ENCODE measurements around the gene TBC1D1.

The TBC1D1 gene

DNA sequence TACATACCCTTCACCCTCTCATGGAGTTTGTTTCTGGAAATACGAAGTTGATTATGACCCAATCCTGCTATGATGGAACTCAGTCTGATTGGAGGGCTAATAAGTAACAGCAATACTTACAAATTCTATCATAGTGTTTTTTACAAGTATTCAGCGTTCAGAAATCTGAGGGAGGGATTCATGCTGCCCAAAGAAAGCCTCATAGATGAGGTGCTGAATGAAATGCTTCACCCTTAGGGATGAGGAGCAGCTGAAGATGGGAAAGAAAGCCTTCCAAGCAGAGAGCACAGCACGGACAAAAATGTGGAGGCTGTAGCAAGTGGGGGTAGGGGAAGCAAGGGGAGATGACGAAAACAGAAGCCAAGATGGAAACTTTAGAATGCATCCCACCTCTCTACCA lies 27.9 kb upstream of the TBC1D1 start (continued):
- TF ChIP-seq ZNF133 (tag by site-specific recombination; IDR thresholded peaks at IDR 0.05), result no peak

DNA sequence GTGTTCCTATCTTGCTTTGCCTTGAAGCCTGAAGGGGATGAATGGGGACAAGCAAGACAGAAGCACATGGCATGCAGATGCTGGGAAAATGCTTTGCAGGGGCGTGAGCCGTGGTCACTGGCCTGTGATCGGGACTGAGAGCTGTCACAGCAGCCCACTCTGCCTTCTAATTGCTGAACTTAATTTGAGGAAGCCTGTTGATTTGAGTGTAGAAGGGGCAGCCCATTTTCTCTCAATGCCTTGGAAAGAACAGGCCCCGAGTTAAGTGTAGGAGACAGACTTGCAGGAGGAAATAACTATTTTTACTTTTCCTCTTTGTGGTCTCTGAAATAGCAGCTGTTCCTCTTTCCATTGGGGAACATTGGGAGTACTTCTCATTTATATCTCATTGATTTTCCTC lies 26.1 kb upstream of the TBC1D1 start:
- TF ChIP-seq SP2 (tag by site-specific recombination; IDR thresholded peaks at IDR 0.05) (no peak), ZFP69B (tag by site-specific recombination; IDR thresholded peaks at IDR 0.05) (no peak), ZNF133 (tag by site-specific recombination; IDR thresholded peaks at IDR 0.05) (no peak), ZNF549 (tag by site-specific recombination; IDR thresholded peaks at IDR 0.05) (no peak), ZNF202 (tag by site-specific recombination; IDR thresholded peaks at IDR 0.05; ENCODE audit: borderline replicate concordance) (no peak), SP7 (tag by site-specific recombination; IDR thresholded peaks at IDR 0.05) (no peak), ZNF510 (tag by site-specific recombination; IDR thresholded peaks at IDR 0.05; ENCODE audit: insufficient replicate concordance) (no peak), ZBTB21 (tag by site-specific recombination; IDR thresholded peaks at IDR 0.05) (no peak), TCF7L2 (IDR thresholded peaks at IDR 0.05; ENCODE audit: borderline replicate concordance, low read depth, low read length) (no peak), ZNF777 (tag by site-specific recombination; IDR thresholded peaks at IDR 0.05; ENCODE audit: borderline replicate concordance) (no peak), ZNF366 (tag by site-specific recombination; conservative IDR thresholded peaks at IDR 0.05) (no peak), ZNF473 (tag by site-specific recombination; IDR thresholded peaks at IDR 0.05) (no peak), ZNF169 (tag by site-specific recombination; IDR thresholded peaks at IDR 0.05) (no peak), ZNF558 (tag by site-specific recombination; IDR thresholded peaks at IDR 0.05) (no peak), ZNF624 (tag by site-specific recombination; IDR thresholded peaks at IDR 0.05) (no peak)
- TF ChIP-seq, protein P1, sequence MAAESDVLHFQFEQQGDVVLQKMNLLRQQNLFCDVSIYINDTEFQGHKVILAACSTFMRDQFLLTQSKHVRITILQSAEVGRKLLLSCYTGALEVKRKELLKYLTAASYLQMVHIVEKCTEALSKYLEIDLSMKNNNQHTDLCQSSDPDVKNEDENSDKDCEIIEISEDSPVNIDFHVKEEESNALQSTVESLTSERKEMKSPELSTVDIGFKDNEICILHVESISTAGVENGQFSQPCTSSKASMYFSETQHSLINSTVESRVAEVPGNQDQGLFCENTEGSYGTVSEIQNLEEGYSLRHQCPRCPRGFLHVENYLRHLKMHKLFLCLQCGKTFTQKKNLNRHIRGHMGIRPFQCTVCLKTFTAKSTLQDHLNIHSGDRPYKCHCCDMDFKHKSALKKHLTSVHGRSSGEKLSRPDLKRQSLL (tag by site-specific recombination; IDR thresholded peaks at IDR 0.05), result no peak
- TF ChIP-seq, protein P2, sequence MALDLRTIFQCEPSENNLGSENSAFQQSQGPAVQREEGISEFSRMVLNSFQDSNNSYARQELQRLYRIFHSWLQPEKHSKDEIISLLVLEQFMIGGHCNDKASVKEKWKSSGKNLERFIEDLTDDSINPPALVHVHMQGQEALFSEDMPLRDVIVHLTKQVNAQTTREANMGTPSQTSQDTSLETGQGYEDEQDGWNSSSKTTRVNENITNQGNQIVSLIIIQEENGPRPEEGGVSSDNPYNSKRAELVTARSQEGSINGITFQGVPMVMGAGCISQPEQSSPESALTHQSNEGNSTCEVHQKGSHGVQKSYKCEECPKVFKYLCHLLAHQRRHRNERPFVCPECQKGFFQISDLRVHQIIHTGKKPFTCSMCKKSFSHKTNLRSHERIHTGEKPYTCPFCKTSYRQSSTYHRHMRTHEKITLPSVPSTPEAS (tag by site-specific recombination; IDR thresholded peaks at IDR 0.05), result no peak
- TF ChIP-seq, protein P3, sequence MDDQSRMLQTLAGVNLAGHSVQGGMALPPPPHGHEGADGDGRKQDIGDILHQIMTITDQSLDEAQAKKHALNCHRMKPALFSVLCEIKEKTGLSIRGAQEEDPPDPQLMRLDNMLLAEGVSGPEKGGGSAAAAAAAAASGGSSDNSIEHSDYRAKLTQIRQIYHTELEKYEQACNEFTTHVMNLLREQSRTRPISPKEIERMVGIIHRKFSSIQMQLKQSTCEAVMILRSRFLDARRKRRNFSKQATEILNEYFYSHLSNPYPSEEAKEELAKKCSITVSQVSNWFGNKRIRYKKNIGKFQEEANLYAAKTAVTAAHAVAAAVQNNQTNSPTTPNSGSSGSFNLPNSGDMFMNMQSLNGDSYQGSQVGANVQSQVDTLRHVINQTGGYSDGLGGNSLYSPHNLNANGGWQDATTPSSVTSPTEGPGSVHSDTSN (CRISPR knock-in tag; IDR thresholded peaks at IDR 0.05), result no peak
- no peak overlapping the region for H3K27ac ChIP-seq (ENCODE audit: extremely low read depth, low read depth, low read length)
- CTCF ChIA-PET, result no interaction called here
- H3K9me3 ChIP-seq (ENCODE audit: control insufficient read depth, insufficient read depth, low read depth, low read length), result no peaks in the 10 kb centered on the region
- no peak overlapping the region for H3K4me3 ChIP-seq (ENCODE audit: low read depth, low read length)
- POLR2A ChIA-PET, result no interaction called here
- H3K4me1 ChIP-seq (ENCODE audit: control insufficient read depth, insufficient read depth, low read length), result no peaks in the 10 kb centered on the region
- H3K36me3 ChIP-seq (ENCODE audit: control insufficient read depth in 2 of 2, insufficient read depth in 1 of 2, low read length in 2 of 2), result peaks cover 0 to 51% of the 10 kb centered on the region in 2 experiments; a peak in 1 of 3 replicates

DNA sequence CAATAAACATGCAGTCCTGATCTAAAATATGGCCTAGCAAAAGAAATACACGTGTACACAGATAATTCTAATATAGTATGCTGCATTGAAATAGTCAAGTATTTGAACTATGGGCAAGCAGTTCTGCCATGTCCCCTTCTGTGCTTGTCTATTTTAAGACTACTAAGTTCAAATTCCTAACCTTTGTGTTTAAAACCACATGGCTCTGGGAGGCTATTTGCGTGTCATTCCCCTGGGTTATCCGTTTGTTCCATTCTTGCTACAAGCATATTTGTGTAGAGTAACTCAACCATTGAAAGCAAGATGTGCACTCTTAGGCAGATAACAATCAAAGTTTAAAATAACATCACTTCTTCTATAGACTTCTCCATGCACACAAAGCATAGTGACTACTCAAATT lies 25.4 kb upstream of the TBC1D1 start:
- H3K27ac ChIP-seq (ENCODE audit: extremely low read depth, low read depth, low read length), result no peak overlapping the region
- H3K4me1 ChIP-seq (ENCODE audit: control insufficient read depth, insufficient read depth, low read length), result no peaks in the 10 kb centered on the region
- peaks cover 0 to 51% of the 10 kb centered on the region in 2 experiments; a peak in 1 of 3 replicates for H3K36me3 ChIP-seq (ENCODE audit: control insufficient read depth in 2 of 2, insufficient read depth in 1 of 2, low read length in 2 of 2)
- no peak overlapping the region for H3K4me3 ChIP-seq (ENCODE audit: low read depth, low read length)
- ChIA-PET CTCF (no interaction called here), POLR2A (no interaction called here)
- no peak for TF ChIP-seq ZNF558 (tag by site-specific recombination; IDR thresholded peaks at IDR 0.05)
- TF ChIP-seq, protein P4, sequence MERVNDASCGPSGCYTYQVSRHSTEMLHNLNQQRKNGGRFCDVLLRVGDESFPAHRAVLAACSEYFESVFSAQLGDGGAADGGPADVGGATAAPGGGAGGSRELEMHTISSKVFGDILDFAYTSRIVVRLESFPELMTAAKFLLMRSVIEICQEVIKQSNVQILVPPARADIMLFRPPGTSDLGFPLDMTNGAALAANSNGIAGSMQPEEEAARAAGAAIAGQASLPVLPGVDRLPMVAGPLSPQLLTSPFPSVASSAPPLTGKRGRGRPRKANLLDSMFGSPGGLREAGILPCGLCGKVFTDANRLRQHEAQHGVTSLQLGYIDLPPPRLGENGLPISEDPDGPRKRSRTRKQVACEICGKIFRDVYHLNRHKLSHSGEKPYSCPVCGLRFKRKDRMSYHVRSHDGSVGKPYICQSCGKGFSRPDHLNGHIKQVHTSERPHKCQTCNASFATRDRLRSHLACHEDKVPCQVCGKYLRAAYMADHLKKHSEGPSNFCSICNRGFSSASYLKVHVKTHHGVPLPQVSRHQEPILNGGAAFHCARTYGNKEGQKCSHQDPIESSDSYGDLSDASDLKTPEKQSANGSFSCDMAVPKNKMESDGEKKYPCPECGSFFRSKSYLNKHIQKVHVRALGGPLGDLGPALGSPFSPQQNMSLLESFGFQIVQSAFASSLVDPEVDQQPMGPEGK (tag by site-specific recombination; IDR thresholded peaks at IDR 0.05), result no peak
- H3K9me3 ChIP-seq (ENCODE audit: control insufficient read depth, insufficient read depth, low read depth, low read length), result no peaks in the 10 kb centered on the region
